ENCODE results near the gene CFD. TPM values are rescaled to one million over a fixed set of nuclear protein-coding genes. Genes with fewer than 3 reads are reported as not detected.

CFD gene
- total RNA-seq, 2 experiments from 2014 or later, result 0.17 to 0.25 TPM

- Mint-ChIP-seq H3K9me3 (no peaks in the 10 kb centered on the region), H3K36me3 (ENCODE audit: low read depth) (peaks cover 15% of the 10 kb centered on the region), H3K27me3 (ENCODE audit: low read depth) (no peaks in the 10 kb centered on the region), H3K4me1 (ENCODE audit: low read depth) (peaks cover 14% of the 10 kb centered on the region), H3K4me3 (peak within 1 kb of the TSS; percentile 82), H3K27ac (peak within 1 kb of the TSS; percentile 98)
- intact Hi-C loops (cut with micrococcal nuclease), result loop anchor here (1.0 kb wide), 2 partner anchors 16 to 20 kb away; partner anchors contain the start of gene R3HDM4
- DNase-seq, result peak; percentile 94
- CTCF ChIA-PET, result interaction anchor here (0.6 to 1.1 kb wide), 5 partner anchors 13 to 255 kb away, joined by 3 to 5 read pairs (median 3); partner anchors contain the start of gene WDR18
These were observed 33.6 kb downstream of the CFD start, which contains the start of the genes MED16 and RNU6-9 for GRCh38 chr19:892894-893689. MED16 (minus strand) TSS chr19:893187; CDS start chr19:891131, 2,056 bp downstream. RNU6-9 (plus strand) TSS chr19:893484.

- Mint-ChIP-seq H3K27ac (no peak overlapping the region), H3K27me3 (ENCODE audit: low read depth) (no peaks in the 10 kb centered on the region), H3K9me3 (no peaks in the 10 kb centered on the region), H3K36me3 (ENCODE audit: low read depth) (peaks cover 15% of the 10 kb centered on the region), H3K4me1 (ENCODE audit: low read depth) (peaks cover 17% of the 10 kb centered on the region), H3K4me3 (no peak overlapping the region)
- intact Hi-C loops (cut with micrococcal nuclease), result no loop called here
- no peak for DNase-seq
- CTCF ChIA-PET, result interaction anchor here (0.6 to 0.9 kb wide), 2 partner anchors 33 to 47 kb away, joined by 5 to 6 read pairs; no protein-coding TSS in a partner anchor
These were observed 37.0 kb downstream of the CFD start for GRCh38 chr19:896434-896833.

GRCh38 chr19:896999-897398 lies 37.5 kb downstream of the CFD start:
- no peaks in the 10 kb centered on the region for H3K9me3 Mint-ChIP-seq
- intact Hi-C loops (cut with micrococcal nuclease), result no loop called here
- peaks cover 18% of the 10 kb centered on the region for H3K4me1 Mint-ChIP-seq (ENCODE audit: low read depth)
- H3K27me3 Mint-ChIP-seq (ENCODE audit: low read depth), result no peaks in the 10 kb centered on the region
- no peak overlapping the region for H3K27ac Mint-ChIP-seq
- no peak for DNase-seq
- no peak overlapping the region for H3K4me3 Mint-ChIP-seq
- peaks cover 15% of the 10 kb centered on the region for H3K36me3 Mint-ChIP-seq (ENCODE audit: low read depth)
- CTCF ChIA-PET, result interaction anchor here (0.6 kb wide), 1 partner anchor 48 kb away, joined by 6 read pairs; no protein-coding TSS in a partner anchor

- no peak for DNase-seq
- peaks cover 15% of the 10 kb centered on the region for H3K36me3 Mint-ChIP-seq (ENCODE audit: low read depth)
- H3K27ac Mint-ChIP-seq, result no peak overlapping the region
- intact Hi-C loops (cut with micrococcal nuclease), result no loop called here
- CTCF ChIA-PET, result no interaction called here
- peaks cover 20% of the 10 kb centered on the region for H3K4me1 Mint-ChIP-seq (ENCODE audit: low read depth)
- no peaks in the 10 kb centered on the region for H3K27me3 Mint-ChIP-seq (ENCODE audit: low read depth)
- H3K9me3 Mint-ChIP-seq, result no peaks in the 10 kb centered on the region
- H3K4me3 Mint-ChIP-seq, result no peak overlapping the region
These were observed 38.1 kb downstream of the CFD start for GRCh38 chr19:897442-898039.

- peak; percentile 43 for DNase-seq
- CTCF ChIA-PET, result interaction anchor here (0.7 kb wide), 1 partner anchor 605 kb away, joined by 3 read pairs; no protein-coding TSS in a partner anchor
- Mint-ChIP-seq H3K4me3 (no peak overlapping the region), H3K27ac (no peak overlapping the region), H3K9me3 (no peaks in the 10 kb centered on the region), H3K36me3 (ENCODE audit: low read depth) (peaks cover 14% of the 10 kb centered on the region), H3K27me3 (ENCODE audit: low read depth) (no peaks in the 10 kb centered on the region), H3K4me1 (ENCODE audit: low read depth) (peaks cover 19% of the 10 kb centered on the region)
- intact Hi-C loops (cut with micrococcal nuclease), result no loop called here
These were observed 39.2 kb downstream of the CFD start for GRCh38 chr19:898663-899062.

GRCh38 chr19:899336-900042 lies 40.0 kb downstream of the CFD start:
- H3K36me3 Mint-ChIP-seq (ENCODE audit: low read depth), result peaks cover 19% of the 10 kb centered on the region
- intact Hi-C loops (cut with micrococcal nuclease), result no loop called here
- peaks cover 24% of the 10 kb centered on the region for H3K4me1 Mint-ChIP-seq (ENCODE audit: low read depth)
- no peaks in the 10 kb centered on the region for H3K27me3 Mint-ChIP-seq (ENCODE audit: low read depth)
- H3K9me3 Mint-ChIP-seq, result no peaks in the 10 kb centered on the region
- H3K27ac Mint-ChIP-seq, result no peak overlapping the region
- no peak overlapping the region for H3K4me3 Mint-ChIP-seq
- CTCF ChIA-PET, result no interaction called here
- no peak for DNase-seq

- Mint-ChIP-seq H3K4me3 (no peak overlapping the region), H3K27me3 (ENCODE audit: low read depth) (no peaks in the 10 kb centered on the region), H3K4me1 (ENCODE audit: low read depth) (peaks cover 26% of the 10 kb centered on the region), H3K9me3 (no peaks in the 10 kb centered on the region), H3K36me3 (ENCODE audit: low read depth) (peaks cover 20% of the 10 kb centered on the region), H3K27ac (no peak overlapping the region)
- CTCF ChIA-PET, result no interaction called here
- DNase-seq, result no peak
- intact Hi-C loops (cut with micrococcal nuclease), result no loop called here
These were observed 40.5 kb downstream of the CFD start for GRCh38 chr19:900043-900301.

GRCh38 chr19:900302-901111 lies 41.0 kb downstream of the CFD start:
- CTCF ChIA-PET, result no interaction called here
- intact Hi-C loops (cut with micrococcal nuclease), result no loop called here
- Mint-ChIP-seq H3K27ac (no peak overlapping the region), H3K4me3 (no peak overlapping the region), H3K4me1 (ENCODE audit: low read depth) (peaks cover 28% of the 10 kb centered on the region), H3K9me3 (no peaks in the 10 kb centered on the region), H3K27me3 (ENCODE audit: low read depth) (no peaks in the 10 kb centered on the region), H3K36me3 (ENCODE audit: low read depth) (peaks cover 20% of the 10 kb centered on the region)
- peak; percentile 54 for DNase-seq

- H3K27ac Mint-ChIP-seq, result no peak overlapping the region
- peaks cover 21% of the 10 kb centered on the region for H3K36me3 Mint-ChIP-seq (ENCODE audit: low read depth)
- intact Hi-C loops (cut with micrococcal nuclease), result no loop called here
- no peak overlapping the region for H3K4me3 Mint-ChIP-seq
- no peaks in the 10 kb centered on the region for H3K9me3 Mint-ChIP-seq
- CTCF ChIA-PET, result interaction anchor here (0.7 kb wide), 1 partner anchor 94 kb away, joined by 3 read pairs; no protein-coding TSS in a partner anchor
- DNase-seq, result no peak
- H3K4me1 Mint-ChIP-seq (ENCODE audit: low read depth), result peaks cover 37% of the 10 kb centered on the region
- H3K27me3 Mint-ChIP-seq (ENCODE audit: low read depth), result no peaks in the 10 kb centered on the region
These were observed 42.0 kb downstream of the CFD start for GRCh38 chr19:901216-902092.

- Mint-ChIP-seq H3K27ac (no peak overlapping the region), H3K27me3 (ENCODE audit: low read depth) (no peaks in the 10 kb centered on the region), H3K36me3 (ENCODE audit: low read depth) (peaks cover 16% of the 10 kb centered on the region), H3K9me3 (no peaks in the 10 kb centered on the region), H3K4me3 (no peak overlapping the region), H3K4me1 (ENCODE audit: low read depth) (peaks cover 43% of the 10 kb centered on the region)
- intact Hi-C loops (cut with micrococcal nuclease), result no loop called here
- DNase-seq, result no peak
- CTCF ChIA-PET, result interaction anchor here (0.5 to 0.7 kb wide), 2 partner anchors 21 to 93 kb away, joined by 3 to 5 read pairs; no protein-coding TSS in a partner anchor
These were observed 42.6 kb downstream of the CFD start for GRCh38 chr19:902093-902370.

- no peaks in the 10 kb centered on the region for H3K9me3 Mint-ChIP-seq
- intact Hi-C loops (cut with micrococcal nuclease), result no loop called here
- H3K4me1 Mint-ChIP-seq (ENCODE audit: low read depth), result peaks cover 49% of the 10 kb centered on the region
- H3K4me3 Mint-ChIP-seq, result no peak overlapping the region
- CTCF ChIA-PET, result interaction anchor here (0.5 to 0.7 kb wide), 2 partner anchors 20 to 92 kb away, joined by 3 to 5 read pairs; no protein-coding TSS in a partner anchor
- peaks cover 15% of the 10 kb centered on the region for H3K36me3 Mint-ChIP-seq (ENCODE audit: low read depth)
- DNase-seq, result no peak
- H3K27me3 Mint-ChIP-seq (ENCODE audit: low read depth), result no peaks in the 10 kb centered on the region
- H3K27ac Mint-ChIP-seq, result no peak overlapping the region
These were observed 43.2 kb downstream of the CFD start for GRCh38 chr19:902446-903226.

Measured in activated naive CD4-positive, alpha-beta T cell treated with anti-CD3 and anti-CD28 coated beads for 36 hours (primary cell).